Uterus (tissue), 2 donors: ENCODE data around the gene FLT1.

ENCODE experiments used
- POLR2A ChIP-seq, 2 donors: fragments of 450-650 bp; IDR thresholded peaks; one replicate each; pipeline ENCODE4 v1.6.1; 2016; ENCODE audit warnings: antibody characterized with exemption in 2 of 2, mild to moderate bottlenecking in 1 of 2, moderate library complexity in 1 of 2
- TF ChIP-seq, protein P1 (sequence below), 4 experiments: fragments of 200-600 bp in 2 of 4; fragments of 450-650 bp in 2 of 4; sonication (generic) in 2 of 4; IDR thresholded peaks; one replicate each; pipeline ENCODE4 v1.5.1; 2016 to 2019; ENCODE audit warnings: antibody characterized with exemption in 4 of 4, mild to moderate bottlenecking in 2 of 4, moderate library complexity in 1 of 4

GRCh38 chr13:28321756-28322155 is 173.2 kb downstream of the FLT1 start:
- TF ChIP-seq POLR2A (IDR thresholded peaks at IDR 0.05) = no peak
- TF ChIP-seq, protein P1, sequence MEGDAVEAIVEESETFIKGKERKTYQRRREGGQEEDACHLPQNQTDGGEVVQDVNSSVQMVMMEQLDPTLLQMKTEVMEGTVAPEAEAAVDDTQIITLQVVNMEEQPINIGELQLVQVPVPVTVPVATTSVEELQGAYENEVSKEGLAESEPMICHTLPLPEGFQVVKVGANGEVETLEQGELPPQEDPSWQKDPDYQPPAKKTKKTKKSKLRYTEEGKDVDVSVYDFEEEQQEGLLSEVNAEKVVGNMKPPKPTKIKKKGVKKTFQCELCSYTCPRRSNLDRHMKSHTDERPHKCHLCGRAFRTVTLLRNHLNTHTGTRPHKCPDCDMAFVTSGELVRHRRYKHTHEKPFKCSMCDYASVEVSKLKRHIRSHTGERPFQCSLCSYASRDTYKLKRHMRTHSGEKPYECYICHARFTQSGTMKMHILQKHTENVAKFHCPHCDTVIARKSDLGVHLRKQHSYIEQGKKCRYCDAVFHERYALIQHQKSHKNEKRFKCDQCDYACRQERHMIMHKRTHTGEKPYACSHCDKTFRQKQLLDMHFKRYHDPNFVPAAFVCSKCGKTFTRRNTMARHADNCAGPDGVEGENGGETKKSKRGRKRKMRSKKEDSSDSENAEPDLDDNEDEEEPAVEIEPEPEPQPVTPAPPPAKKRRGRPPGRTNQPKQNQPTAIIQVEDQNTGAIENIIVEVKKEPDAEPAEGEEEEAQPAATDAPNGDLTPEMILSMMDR (IDR thresholded peaks at IDR 0.05) = no peak
